OCI-LY7 (cell line): ENCODE measurements around the gene UBP1.

Source experiments
- EZH2phosphoT487 ChIP-seq: fragments of 200-600 bp; sonication (generic); IDR thresholded peaks from 2 replicates; pipeline ENCODE4 v1.6.1; 2018; ENCODE audit warnings: low read depth, borderline replicate concordance, mild to moderate bottlenecking, mixed run types, antibody characterized with exemption, low read length, moderate library complexity, mixed read lengths
- TF ChIP-seq, protein P1 (sequence below): fragments of 200-600 bp; sonication (generic); conservative IDR thresholded peaks from 2 replicates; pipeline ENCODE4 v1.5.1; 2014; ENCODE audit warnings: mild to moderate bottlenecking, antibody characterized with exemption, low read length, moderate library complexity, mixed read lengths

DNA sequence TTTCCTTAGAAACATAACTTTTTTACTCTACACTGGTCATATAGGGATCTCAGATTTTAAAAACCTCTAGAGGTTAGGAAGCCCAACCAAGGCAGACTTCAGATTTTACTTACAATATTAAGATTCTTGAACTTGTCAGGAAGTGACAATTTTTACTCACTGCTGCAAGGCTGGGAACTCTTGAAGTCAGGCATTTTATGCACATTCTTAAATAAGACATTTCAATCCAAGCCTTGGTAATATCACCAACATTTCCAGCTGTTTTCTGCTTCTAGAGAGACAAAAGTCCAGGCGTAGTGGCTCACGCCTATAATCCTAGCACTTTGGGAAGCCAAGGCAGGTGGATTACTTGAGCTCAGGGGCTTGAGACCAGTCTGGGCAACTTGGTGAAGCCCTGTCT is 33.6 kb upstream of the UBP1 start:
- TF ChIP-seq, protein P1, sequence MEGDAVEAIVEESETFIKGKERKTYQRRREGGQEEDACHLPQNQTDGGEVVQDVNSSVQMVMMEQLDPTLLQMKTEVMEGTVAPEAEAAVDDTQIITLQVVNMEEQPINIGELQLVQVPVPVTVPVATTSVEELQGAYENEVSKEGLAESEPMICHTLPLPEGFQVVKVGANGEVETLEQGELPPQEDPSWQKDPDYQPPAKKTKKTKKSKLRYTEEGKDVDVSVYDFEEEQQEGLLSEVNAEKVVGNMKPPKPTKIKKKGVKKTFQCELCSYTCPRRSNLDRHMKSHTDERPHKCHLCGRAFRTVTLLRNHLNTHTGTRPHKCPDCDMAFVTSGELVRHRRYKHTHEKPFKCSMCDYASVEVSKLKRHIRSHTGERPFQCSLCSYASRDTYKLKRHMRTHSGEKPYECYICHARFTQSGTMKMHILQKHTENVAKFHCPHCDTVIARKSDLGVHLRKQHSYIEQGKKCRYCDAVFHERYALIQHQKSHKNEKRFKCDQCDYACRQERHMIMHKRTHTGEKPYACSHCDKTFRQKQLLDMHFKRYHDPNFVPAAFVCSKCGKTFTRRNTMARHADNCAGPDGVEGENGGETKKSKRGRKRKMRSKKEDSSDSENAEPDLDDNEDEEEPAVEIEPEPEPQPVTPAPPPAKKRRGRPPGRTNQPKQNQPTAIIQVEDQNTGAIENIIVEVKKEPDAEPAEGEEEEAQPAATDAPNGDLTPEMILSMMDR = no peak
- TF ChIP-seq EZH2phosphoT487 = no peak
